ENCODE results near the gene LGALS8.

Gene LGALS8

DNA sequence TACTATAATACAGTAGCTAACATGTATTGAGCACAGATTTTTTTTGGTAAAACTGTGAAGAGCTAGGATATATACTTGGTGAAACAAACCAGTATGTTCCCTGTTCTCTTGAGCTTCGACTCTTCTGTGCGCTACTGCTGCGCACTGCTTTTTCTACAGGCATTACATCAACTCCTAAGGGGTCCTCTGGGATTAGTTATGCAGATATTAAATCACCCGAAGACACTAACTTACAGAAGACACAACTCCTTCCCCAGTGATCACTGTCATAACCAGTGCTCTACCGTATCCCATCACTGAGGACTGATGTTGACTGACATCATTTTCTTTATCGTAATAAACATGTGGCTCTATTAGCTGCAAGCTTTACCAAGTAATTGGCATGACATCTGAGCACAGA lies 24.7 kb downstream of the LGALS8 start:
- in situ Hi-C loops (cut with MboI; ENCODE audit: low pct_unique_long_range_greater_than_20kb, low sequenced_read_pairs, unreplicated experiment), result no loop called here
- DNase-seq (ENCODE audit: low spot score), result no peak
- TF ChIP-seq, protein P1, sequence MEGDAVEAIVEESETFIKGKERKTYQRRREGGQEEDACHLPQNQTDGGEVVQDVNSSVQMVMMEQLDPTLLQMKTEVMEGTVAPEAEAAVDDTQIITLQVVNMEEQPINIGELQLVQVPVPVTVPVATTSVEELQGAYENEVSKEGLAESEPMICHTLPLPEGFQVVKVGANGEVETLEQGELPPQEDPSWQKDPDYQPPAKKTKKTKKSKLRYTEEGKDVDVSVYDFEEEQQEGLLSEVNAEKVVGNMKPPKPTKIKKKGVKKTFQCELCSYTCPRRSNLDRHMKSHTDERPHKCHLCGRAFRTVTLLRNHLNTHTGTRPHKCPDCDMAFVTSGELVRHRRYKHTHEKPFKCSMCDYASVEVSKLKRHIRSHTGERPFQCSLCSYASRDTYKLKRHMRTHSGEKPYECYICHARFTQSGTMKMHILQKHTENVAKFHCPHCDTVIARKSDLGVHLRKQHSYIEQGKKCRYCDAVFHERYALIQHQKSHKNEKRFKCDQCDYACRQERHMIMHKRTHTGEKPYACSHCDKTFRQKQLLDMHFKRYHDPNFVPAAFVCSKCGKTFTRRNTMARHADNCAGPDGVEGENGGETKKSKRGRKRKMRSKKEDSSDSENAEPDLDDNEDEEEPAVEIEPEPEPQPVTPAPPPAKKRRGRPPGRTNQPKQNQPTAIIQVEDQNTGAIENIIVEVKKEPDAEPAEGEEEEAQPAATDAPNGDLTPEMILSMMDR (IDR thresholded peaks at IDR 0.05; ENCODE audit: extremely low read depth, insufficient read depth, missing control alignments), result no peak

DNA sequence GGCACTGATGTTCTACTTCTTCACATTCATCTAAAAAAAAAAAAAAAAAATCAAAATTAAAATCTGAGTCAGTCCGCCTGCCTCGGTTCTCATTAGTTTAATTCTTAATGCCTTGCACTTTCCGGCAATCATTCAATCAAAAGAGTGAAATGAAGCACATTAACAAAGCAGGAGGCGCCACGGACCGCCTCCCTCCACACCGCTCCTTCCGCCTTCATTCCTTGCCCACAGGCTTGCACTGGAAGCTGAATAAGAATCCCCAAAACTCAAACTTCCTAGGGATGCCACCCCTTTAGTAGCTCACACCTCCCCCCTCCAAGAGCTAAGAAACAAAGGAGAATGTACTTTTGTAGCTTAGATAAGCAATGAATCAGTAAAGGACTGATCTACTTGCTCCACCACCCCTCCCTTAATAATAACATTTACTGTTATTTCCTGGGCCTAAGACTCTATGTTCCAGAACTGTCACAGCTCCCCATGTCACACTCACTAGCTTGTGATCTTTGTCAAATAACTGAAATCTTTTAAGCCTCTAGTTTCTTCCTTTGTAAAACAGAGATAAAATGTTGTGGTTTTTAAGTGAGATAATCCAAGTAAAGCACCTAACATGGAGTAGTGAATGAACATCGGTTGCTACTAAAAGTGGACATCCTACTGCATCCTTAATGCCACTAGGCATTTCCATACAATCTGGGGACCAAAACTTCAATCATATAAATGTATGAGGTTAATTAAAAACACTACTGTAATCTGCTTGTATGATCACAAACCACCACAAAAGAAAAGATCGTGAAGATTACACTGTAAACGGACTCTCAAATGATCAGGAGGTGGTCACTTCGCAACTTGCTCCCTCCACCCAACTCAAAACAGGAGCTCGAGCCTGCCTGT lies 27.4 kb downstream of the LGALS8 start:
- no peak for DNase-seq (ENCODE audit: low spot score)
- TF ChIP-seq, protein P1 (IDR thresholded peaks at IDR 0.05; ENCODE audit: extremely low read depth, insufficient read depth, missing control alignments), result no peak
- in situ Hi-C loops (cut with MboI; ENCODE audit: low pct_unique_long_range_greater_than_20kb, low sequenced_read_pairs, unreplicated experiment), result no loop called here

DNA sequence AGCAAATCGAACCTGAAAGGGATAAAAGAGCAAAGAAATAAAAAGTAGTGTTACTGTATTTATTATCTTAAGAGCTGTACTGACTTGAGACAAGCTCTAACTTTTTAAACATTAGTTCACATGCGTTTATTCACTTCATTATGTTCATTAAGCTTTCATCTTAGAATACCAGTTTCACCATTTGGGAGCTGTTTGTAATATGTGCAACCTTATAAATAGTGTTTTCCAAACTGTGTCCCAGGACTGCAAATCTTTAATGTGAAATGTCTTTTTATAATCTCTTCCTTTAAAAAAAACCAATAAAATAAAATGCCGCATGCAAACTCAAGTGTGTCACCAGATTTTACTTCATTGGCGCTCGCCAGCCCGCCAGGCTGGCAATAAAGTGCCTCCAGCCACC lies 28.3 kb downstream of the LGALS8 start:
- TF ChIP-seq, protein P1 (IDR thresholded peaks at IDR 0.05; ENCODE audit: extremely low read depth, insufficient read depth, missing control alignments), result no peak
- no peak for DNase-seq (ENCODE audit: low spot score)
- in situ Hi-C loops (cut with MboI; ENCODE audit: low pct_unique_long_range_greater_than_20kb, low sequenced_read_pairs, unreplicated experiment), result no loop called here

DNA sequence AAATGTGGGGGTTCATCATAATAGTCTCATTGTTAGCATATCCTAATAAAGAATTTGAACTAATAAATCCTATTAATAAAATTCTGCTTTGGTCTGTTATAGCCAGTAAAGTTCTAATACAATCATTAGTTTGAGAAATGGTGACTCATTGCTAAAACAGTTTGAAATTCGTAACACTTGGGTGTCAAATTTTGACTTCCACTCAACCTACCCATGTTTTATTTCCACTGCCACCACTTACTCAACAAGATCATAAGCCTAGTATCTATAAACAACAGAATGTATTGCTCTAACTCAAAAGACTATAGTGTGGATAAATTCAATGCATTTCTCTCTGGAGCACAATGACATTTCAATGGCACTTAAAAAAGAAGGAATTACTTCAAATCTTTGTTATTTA lies 29.1 kb downstream of the LGALS8 start:
- no peak for DNase-seq (ENCODE audit: low spot score)
- in situ Hi-C loops (cut with MboI; ENCODE audit: low pct_unique_long_range_greater_than_20kb, low sequenced_read_pairs, unreplicated experiment), result no loop called here
- TF ChIP-seq, protein P1 (IDR thresholded peaks at IDR 0.05; ENCODE audit: extremely low read depth, insufficient read depth, missing control alignments), result no peak

DNA sequence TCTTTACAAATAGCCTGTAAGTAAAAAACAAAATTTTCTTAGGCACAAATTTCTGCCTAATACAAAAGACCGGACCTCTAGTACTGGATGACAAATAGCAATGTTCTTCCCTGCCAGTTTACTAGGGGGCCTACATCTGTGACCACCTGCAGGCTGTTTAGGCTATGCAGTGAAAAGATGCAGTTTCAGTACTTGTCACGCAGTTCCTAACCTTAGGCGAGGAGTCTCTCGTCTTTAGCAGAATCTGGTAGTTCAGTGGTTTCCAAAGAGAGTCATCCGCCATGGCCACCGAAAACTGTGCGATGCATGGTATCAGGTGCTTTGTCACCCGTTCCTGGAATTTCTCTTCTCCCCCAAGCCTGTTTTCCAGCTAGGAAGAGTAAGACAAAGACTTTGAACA lies 29.6 kb downstream of the LGALS8 start:
- DNase-seq (ENCODE audit: low spot score), result no peak
- TF ChIP-seq, protein P1 (IDR thresholded peaks at IDR 0.05; ENCODE audit: extremely low read depth, insufficient read depth, missing control alignments), result no peak
- in situ Hi-C loops (cut with MboI; ENCODE audit: low pct_unique_long_range_greater_than_20kb, low sequenced_read_pairs, unreplicated experiment), result no loop called here

DNA sequence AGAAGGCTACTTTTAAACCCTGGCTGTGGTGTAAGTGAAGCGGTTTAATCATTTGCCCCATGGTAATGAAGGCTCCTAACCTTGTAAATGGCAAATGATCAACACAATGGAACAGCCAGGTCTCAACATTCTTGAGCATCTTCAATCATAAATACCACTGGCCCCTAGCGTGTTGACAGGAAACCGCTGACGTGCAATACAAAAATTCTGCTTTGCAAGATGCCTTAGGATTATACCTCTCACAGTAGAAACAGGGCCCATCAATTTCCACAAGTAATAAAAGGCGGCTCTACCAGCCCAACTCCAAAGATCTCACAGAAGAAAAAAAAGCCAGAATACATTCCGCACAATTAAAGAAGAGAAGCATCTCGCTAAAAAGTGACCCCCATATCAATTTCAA lies 32.8 kb downstream of the LGALS8 start:
- in situ Hi-C loops (cut with MboI; ENCODE audit: low pct_unique_long_range_greater_than_20kb, low sequenced_read_pairs, unreplicated experiment), result no loop called here
- DNase-seq (ENCODE audit: low spot score), result no peak

More for the DNA sequence above, 32.8 kb downstream of the LGALS8 start:
- TF ChIP-seq, protein P1 (IDR thresholded peaks at IDR 0.05; ENCODE audit: extremely low read depth, insufficient read depth, missing control alignments), result no peak
